ENCODE measurements around the gene VAPB. TPM values are rescaled to one million over a fixed set of nuclear protein-coding genes. Genes with fewer than 3 reads are reported as not detected.

The VAPB gene
- polyA plus RNA-seq, 3 donors, result 8.5 to 14.3 (median 10.1) TPM

DNA sequence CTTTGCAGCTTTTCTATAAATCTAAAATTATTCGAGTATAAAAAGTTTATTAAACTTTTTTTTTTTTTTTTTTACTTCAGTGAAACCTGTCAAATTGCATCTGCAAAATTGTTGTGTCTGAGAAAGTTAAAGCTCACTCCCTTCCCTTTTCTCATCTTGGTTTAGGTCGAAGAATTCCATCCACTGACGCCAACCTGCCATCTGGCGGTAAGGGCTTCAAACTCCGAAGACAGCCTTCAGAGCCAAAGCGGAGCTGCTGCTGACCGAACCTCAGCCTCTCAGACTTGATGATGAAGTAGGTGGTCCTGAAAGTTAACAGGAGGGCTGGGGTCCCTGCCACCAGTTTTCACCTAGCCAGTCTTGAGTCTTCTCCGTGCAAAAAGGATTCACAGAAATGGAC, 29.6 kb upstream of the VAPB start:
- Histone ChIP-seq H2AFZ (ENCODE audit: insufficient read depth, low read depth, low read length, poor library complexity, severe bottlenecking) (no peak overlapping the region), H3K36me3 (replicated peaks in 1 of 2; ENCODE audit: control insufficient read depth in 1 of 2, insufficient read depth in 2 of 2, low read length in 2 of 2) (peaks cover 49 to 99% of the 10 kb centered on the region in 2 donors), H3K27me3 (ENCODE audit: control insufficient read depth in 2 of 2, insufficient read depth in 2 of 2, low read length in 2 of 2) (no peaks in the 10 kb centered on the region), H3K27ac (ENCODE audit: low read depth in 1 of 2, low read length in 2 of 2) (no peak overlapping the region), H3K4me3 (replicated peaks in 1 of 3; ENCODE audit: low read depth in 2 of 3, low read length in 3 of 3) (no peak overlapping the region), H3K4me1 (ENCODE audit: control insufficient read depth in 1 of 2, insufficient read depth in 2 of 2, low read length in 2 of 2) (peaks cover 0 to 3% of the 10 kb centered on the region in 2 donors), H3K9me3 (replicated peaks in 1 of 2; ENCODE audit: control insufficient read depth in 1 of 2, insufficient read depth in 1 of 2, low read length in 2 of 2) (no peaks in the 10 kb centered on the region), H3K9ac (ENCODE audit: insufficient read depth, low read length, poor library complexity, severe bottlenecking) (no peak overlapping the region), H4K20me1 (ENCODE audit: insufficient read depth, low read length) (no peaks in the 10 kb centered on the region), H3K79me2 (ENCODE audit: insufficient read depth, low read length) (no peaks in the 10 kb centered on the region), H3K4me2 (replicated peaks; ENCODE audit: extremely low read depth, low read length, poor library complexity, severe bottlenecking) (no peak overlapping the region)
- Mint-ChIP-seq H3K4me3 (no peak overlapping the region), H3K9me3 (no peaks in the 10 kb centered on the region), H3K27ac (peak overlapping the region in 1 of 7 donors; percentile 8), H3K27me3 (ENCODE audit: low read depth in 3 of 3) (no peaks in the 10 kb centered on the region), H3K36me3 (peaks cover 78 to 80% of the 10 kb centered on the region in 2 donors), H3K4me1 (peaks cover 5% of the 10 kb centered on the region)
- WGBS (ENCODE audit: insufficient coverage), result 94% methylated on average over 3 of the region's 8 CpGs
- intact Hi-C loops (cut with micrococcal nuclease), result no loop called here
- DNase-seq, result no peak
- TF ChIP-seq, protein P1, sequence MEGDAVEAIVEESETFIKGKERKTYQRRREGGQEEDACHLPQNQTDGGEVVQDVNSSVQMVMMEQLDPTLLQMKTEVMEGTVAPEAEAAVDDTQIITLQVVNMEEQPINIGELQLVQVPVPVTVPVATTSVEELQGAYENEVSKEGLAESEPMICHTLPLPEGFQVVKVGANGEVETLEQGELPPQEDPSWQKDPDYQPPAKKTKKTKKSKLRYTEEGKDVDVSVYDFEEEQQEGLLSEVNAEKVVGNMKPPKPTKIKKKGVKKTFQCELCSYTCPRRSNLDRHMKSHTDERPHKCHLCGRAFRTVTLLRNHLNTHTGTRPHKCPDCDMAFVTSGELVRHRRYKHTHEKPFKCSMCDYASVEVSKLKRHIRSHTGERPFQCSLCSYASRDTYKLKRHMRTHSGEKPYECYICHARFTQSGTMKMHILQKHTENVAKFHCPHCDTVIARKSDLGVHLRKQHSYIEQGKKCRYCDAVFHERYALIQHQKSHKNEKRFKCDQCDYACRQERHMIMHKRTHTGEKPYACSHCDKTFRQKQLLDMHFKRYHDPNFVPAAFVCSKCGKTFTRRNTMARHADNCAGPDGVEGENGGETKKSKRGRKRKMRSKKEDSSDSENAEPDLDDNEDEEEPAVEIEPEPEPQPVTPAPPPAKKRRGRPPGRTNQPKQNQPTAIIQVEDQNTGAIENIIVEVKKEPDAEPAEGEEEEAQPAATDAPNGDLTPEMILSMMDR (IDR thresholded peaks at IDR 0.05), result no peak

GRCh38 chr20:58360936-58361335, 28.1 kb upstream of the VAPB start:
- peaks cover 73 to 76% of the 10 kb centered on the region in 2 donors for H3K36me3 Mint-ChIP-seq
- intact Hi-C loops (cut with micrococcal nuclease), result no loop called here

More at GRCh38 chr20:58360936-58361335, 28.1 kb upstream of the VAPB start:
- H3K4me3 ChIP-seq (replicated peaks in 1 of 3; ENCODE audit: low read depth in 2 of 3, low read length in 3 of 3), result no peak overlapping the region
- no peaks in the 10 kb centered on the region for H3K79me2 ChIP-seq (ENCODE audit: insufficient read depth, low read length)
- TF ChIP-seq, protein P1 (IDR thresholded peaks at IDR 0.05), result no peak
- H4K20me1 ChIP-seq (ENCODE audit: insufficient read depth, low read length), result no peaks in the 10 kb centered on the region
- Mint-ChIP-seq H3K27me3 (ENCODE audit: low read depth in 3 of 3) (no peaks in the 10 kb centered on the region), H3K4me1 (peaks cover 5% of the 10 kb centered on the region), H3K4me3 (no peak overlapping the region), H3K27ac (peak overlapping the region in 1 of 7 donors; percentile 37), H3K9me3 (no peaks in the 10 kb centered on the region)
- no peak overlapping the region for H2AFZ ChIP-seq (ENCODE audit: insufficient read depth, low read depth, low read length, poor library complexity, severe bottlenecking)
- no peaks in the 10 kb centered on the region for H3K9me3 ChIP-seq (replicated peaks in 1 of 2; ENCODE audit: control insufficient read depth in 1 of 2, insufficient read depth in 1 of 2, low read length in 2 of 2)
- no peak for DNase-seq
- peaks cover 36 to 97% of the 10 kb centered on the region in 2 donors for H3K36me3 ChIP-seq (replicated peaks in 1 of 2; ENCODE audit: control insufficient read depth in 1 of 2, insufficient read depth in 2 of 2, low read length in 2 of 2)
- no peak overlapping the region for H3K9ac ChIP-seq (ENCODE audit: insufficient read depth, low read length, poor library complexity, severe bottlenecking)
- peaks cover 0 to 3% of the 10 kb centered on the region in 2 donors for H3K4me1 ChIP-seq (ENCODE audit: control insufficient read depth in 1 of 2, insufficient read depth in 2 of 2, low read length in 2 of 2)
- H3K27me3 ChIP-seq (ENCODE audit: control insufficient read depth in 2 of 2, insufficient read depth in 2 of 2, low read length in 2 of 2), result no peaks in the 10 kb centered on the region
- H3K4me2 ChIP-seq (replicated peaks; ENCODE audit: extremely low read depth, low read length, poor library complexity, severe bottlenecking), result no peak overlapping the region
- no peak overlapping the region for H3K27ac ChIP-seq (ENCODE audit: low read depth in 1 of 2, low read length in 2 of 2)

Data from CD14-positive monocyte (primary cell).